Measurements from ENCODE around the gene BBS1.
A peak's percentile ranks its signal among the peaks of the same experiment; 100 is the strongest.

BBS1 gene

GRCh38 chr11:66555416-66555815 lies 45.0 kb downstream of the BBS1 start:
- DNase-seq = no peak

- peak; percentile 79 for DNase-seq
Observed at GRCh38 chr11:66556086-66556485, 45.7 kb downstream of the BBS1 start.

- no peak for DNase-seq
Observed at GRCh38 chr11:66557733-66558326, 47.4 kb downstream of the BBS1 start.

GRCh38 chr11:66559142-66559865 lies 48.9 kb downstream of the BBS1 start:
- peak; percentile 86 for DNase-seq

GRCh38 chr11:66559866-66560676 lies 49.6 kb downstream of the BBS1 start:
- no peak for DNase-seq

GRCh38 chr11:66561178-66561974 lies 50.9 kb downstream of the BBS1 start:
- no peak for DNase-seq

- DNase-seq = no peak
Observed at GRCh38 chr11:66561975-66562248, 51.5 kb downstream of the BBS1 start.

- DNase-seq = no peak
Observed at GRCh38 chr11:66562275-66562674, 51.8 kb downstream of the BBS1 start.

- no peak for DNase-seq
Observed at GRCh38 chr11:66562907-66563583, 52.6 kb downstream of the BBS1 start.

GRCh38 chr11:66563832-66564231 lies 53.4 kb downstream of the BBS1 start:
- DNase-seq = no peak

GRCh38 chr11:66564538-66564937 lies 54.1 kb downstream of the BBS1 start:
- DNase-seq = no peak

- no peak for DNase-seq
Observed at GRCh38 chr11:66564984-66565383, 54.5 kb downstream of the BBS1 start.

GRCh38 chr11:66566221-66566620 lies 55.8 kb downstream of the BBS1 start:
- no peak for DNase-seq

GRCh38 chr11:66567787-66568123 lies 57.3 kb downstream of the BBS1 start:
- DNase-seq = no peak

GRCh38 chr11:66568124-66568916 lies 57.9 kb downstream of the BBS1 start, which contains the start of gene CTSF:
Gene CTSF (minus strand): TSS chr11:66568606. CDS start chr11:66568486, 120 bp downstream.
- peak; percentile 97 for DNase-seq

GRCh38 chr11:66569076-66569475 lies 58.6 kb downstream of the BBS1 start:
- no peak for DNase-seq

- no peak for DNase-seq
Observed at GRCh38 chr11:66570079-66570849, 59.8 kb downstream of the BBS1 start.

- no peak for DNase-seq
Observed at GRCh38 chr11:66570850-66571180, 60.4 kb downstream of the BBS1 start.

- peak; percentile 75 for DNase-seq
Observed at GRCh38 chr11:66579017-66579606, 68.7 kb downstream of the BBS1 start.

- DNase-seq = no peak
Observed at GRCh38 chr11:66580803-66581202, 70.4 kb downstream of the BBS1 start.

GRCh38 chr11:66581261-66581660 lies 70.8 kb downstream of the BBS1 start:
- DNase-seq = no peak
